ENCODE results near the gene SUSD6. TPM values are rescaled to one million over a fixed set of nuclear protein-coding genes. Genes with fewer than 3 reads are reported as not detected.

SUSD6 gene, protein sequence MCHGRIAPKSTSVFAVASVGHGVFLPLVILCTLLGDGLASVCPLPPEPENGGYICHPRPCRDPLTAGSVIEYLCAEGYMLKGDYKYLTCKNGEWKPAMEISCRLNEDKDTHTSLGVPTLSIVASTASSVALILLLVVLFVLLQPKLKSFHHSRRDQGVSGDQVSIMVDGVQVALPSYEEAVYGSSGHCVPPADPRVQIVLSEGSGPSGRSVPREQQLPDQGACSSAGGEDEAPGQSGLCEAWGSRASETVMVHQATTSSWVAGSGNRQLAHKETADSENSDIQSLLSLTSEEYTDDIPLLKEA
- 18.0 and 20.6 TPM in 2 replicates for total RNA-seq

DNA sequence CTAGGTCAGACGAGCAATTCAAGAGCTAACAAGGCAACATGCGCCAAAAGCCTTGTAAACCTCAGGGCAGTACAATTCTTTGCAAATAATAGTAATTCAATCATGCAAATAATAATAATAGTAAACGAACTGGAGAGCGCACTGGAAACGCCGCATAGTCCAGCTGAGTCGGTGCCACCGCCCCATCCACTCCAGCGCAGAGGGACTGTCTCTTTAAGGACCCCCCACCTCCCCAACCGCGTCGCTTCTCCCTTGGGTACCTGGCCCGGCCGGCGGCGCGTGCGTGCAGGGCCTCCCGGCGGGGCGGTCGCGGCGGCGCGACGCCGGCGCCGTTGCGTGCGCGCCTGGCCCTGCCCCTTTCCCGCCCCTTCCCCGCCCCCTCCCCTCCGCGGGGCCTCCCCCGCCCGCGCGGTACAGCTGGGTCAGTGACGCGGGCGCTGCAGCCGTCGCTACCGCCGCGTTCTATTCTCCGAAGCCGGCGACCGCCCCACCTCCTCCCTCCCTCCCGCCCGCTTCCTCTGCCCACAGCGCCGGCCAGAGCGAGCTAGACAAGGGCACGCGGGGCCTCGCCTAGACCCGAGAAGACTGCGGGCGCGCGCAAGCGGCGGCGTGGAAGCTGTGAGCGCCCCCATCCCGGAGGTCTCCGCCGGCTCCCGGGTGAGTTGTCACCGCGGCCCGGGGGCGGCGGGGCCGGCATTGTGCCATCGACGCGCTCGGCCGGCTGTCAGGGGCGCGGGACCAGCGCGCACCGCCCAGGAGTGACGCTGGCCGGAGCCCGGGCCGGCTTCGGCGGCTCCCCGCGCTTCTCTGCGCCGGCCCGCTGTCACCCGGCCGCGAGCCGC is at the start of gene SUSD6:
Gene SUSD6 (plus strand): TSS at position 425 of the 842 bp plus-strand sequence. CDS start 46,997 bp downstream, outside the sequence.

DNA sequence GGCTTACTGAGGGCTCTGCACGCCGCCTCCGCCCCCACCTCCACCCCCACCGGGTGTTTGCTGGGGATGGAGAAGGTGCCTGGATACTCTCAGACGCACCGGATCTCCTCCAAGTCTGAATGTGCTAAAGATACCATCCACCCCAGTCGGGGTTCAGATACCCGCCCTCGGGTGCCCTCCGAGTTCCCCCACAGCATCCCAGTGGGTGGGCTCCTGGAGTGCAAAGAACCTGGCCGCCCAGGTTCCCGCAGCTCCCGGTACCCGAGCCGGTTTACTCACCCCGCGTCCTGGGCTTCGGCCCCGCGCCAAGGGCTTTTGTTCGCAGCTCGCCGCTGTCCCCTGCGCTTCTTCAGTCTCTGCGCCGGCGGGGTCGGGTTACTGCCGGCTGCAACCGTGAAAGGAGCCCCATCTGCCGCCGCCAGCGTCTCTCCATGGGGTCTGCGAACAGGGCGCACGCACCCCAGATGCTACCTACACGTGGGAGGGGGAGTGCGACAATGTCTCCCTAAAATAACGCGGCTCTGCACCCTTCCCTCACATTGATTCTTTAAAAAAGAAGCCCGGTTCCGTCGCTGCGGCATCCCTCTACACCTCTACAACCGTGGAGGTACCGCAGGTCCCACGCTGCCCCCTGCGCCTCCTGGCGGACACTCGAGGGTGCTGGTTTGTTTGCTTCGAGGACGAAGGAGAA is 37.0 kb upstream of the SUSD6 start, which contains the start of gene CCDC177:
Gene CCDC177 (minus strand): TSS at position 609 of the 691 bp plus-strand sequence. CDS start 1,249 bp downstream, outside the sequence.

Other genes with a start within 250 kb of the SUSD6 start
- 102 and 109 TPM in 2 replicates for gene ERH, start 213.3 kb upstream of the SUSD6 start, total RNA-seq
- gene SLC39A9, start 212.9 kb upstream of the SUSD6 start, total RNA-seq = 112 and 114 TPM in 2 replicates
- under 0.01 TPM in 2 replicates for gene PLEKHD1, start 126.9 kb upstream of the SUSD6 start, total RNA-seq
- gene CCDC177, start 36.7 kb upstream of the SUSD6 start, total RNA-seq = under 0.01 TPM in 1 of 2 replicates, not detected in the other
- gene SRSF5, start 155.5 kb downstream of the SUSD6 start, total RNA-seq = 155 and 217 TPM in 2 replicates
- not detected in 2 replicates for gene SLC10A1, start 185.6 kb downstream of the SUSD6 start, total RNA-seq